Measurements from ENCODE around the gene ZBED4.

ZBED4 gene

DNA sequence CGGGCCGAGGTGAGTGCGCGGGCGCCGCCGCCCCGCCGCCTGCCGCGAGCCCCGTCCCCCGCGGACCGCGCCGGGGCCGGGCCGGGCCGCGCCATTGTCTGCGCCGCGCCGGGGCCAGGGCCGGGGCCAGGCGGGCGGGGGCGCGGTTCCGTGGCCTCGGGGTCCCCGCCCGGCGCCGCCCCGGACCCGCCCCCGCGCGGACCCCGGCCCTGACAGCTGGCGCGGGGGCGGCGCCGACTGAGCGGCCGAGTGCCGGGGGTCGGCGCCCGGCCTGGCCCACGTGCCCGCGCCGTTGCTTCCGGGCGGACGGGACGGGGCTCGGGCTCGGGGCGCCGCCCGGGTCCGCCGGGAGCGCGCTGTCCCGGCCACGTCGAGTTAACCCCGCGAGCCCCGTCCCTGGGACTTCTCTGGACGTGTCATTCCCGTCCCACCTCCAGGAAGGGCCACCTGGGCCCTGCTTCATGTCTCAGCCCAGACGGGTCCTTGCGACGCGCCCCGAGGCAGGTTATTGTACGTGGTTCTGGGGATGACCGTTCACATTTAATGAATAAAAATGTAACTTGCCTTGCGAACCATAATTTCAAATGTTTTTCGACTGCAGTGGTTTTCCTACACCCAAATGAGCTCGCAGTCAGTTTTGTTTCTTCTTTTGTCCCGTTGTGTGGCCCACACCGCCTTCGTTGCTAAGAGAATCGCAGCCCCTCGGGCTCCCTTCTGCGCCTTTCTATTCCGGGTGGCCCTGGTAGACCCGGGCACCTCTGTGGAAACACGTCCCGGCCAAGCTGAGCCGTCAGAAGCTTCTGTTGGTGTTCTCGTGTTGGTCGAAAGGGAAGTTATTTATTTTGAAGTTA is 562 bp downstream of the ZBED4 start:
- no peak for DNase-seq

DNA sequence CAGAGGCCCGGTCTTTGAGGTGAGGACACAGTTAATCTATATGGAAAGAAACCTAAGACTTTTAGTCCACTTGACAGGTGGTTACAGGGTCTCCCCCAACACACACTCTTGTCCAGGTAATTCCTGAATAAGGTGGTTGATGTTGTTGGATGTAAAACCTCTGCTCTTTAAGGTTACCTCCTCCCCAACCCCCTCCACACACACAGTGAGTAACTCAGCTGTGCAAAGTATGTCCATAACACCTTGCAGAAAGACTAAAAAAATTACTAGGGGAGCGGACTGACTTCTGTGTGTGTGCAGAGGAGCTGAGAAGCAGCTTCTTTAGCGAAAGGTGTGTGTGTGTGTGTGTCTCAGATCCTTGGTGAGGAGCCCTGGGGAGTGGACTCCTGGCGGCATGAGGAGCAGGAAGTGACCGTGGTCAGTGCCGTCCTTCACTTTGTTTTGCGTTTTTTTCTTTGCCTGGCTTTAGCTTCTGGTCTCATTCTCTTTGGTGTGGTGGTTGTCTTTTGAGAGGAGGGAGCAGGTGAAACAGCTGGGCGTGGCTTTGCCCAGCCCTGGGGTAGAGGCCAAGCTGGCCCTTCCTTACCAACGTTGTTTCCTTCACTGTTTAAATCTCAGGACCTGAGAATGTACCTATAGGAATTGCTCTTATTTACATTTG is 1.7 kb downstream of the ZBED4 start:
- DNase-seq = no peak

DNA sequence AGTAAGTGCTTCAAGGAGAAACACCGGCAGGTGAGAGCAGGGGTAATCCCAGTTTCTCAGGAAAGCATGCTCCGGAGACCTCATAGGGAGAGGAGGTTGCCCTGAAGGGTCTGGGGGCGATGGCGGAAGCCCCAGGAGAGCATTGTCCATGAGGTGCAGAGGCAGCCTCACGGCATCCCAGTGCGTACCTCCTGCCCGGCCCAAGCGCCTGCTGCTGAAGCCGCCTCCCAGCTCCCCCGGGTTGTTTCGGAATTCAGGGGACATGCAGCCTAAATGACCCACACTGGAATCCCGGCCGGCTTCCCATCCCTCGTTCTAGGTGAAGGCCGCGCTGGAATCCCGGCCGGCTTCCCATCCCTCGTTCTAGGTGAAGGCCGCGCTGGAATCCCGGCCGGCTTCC is 2.7 kb downstream of the ZBED4 start:
- no peak for DNase-seq

- no peak for DNase-seq
These were observed 3.3 kb downstream of the ZBED4 start for GRCh38 chr22:49856766-49857618.

- DNase-seq = no peak
These were observed 5.2 kb downstream of the ZBED4 start for GRCh38 chr22:49858827-49859226.

- DNase-seq = no peak
These were observed 8.2 kb downstream of the ZBED4 start for GRCh38 chr22:49861642-49862495.

DNA sequence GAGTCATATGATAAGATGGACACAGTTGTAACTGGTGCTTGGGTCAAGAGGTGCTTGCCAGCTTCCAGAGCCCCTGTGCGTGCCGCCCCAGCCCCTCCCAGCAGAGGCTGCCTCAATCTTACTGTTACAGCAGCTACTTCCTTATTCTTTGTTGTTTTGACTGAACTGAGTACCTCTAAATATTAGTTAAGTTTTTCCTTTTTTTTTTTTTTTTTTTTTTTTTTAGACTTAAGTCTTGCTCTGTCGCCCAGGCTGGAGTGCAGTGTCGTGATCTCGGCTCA is 8.8 kb downstream of the ZBED4 start:
- no peak for DNase-seq

DNA sequence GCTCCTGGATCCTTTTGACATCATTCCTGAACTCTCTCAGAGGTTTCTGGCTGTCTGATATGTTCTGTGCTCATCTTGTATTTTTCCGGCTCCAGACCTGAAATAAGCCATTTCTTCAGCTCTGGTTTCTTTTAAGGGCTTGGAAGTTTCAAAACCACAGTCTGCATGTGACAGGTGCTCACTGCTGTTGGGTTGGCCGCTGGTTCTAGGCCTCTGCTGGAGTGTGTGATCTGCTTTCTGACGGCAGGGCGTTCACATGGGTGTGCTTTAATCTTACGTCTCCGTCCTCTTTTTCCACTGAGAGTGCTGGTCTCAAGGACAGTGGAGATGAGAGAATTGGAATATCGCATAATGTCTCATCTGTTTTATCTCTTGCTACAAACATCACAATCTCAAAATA is 10.3 kb downstream of the ZBED4 start:
- DNase-seq = no peak

- no peak for DNase-seq
These were observed 11.5 kb downstream of the ZBED4 start for GRCh38 chr22:49865156-49865555.

- DNase-seq = no peak
These were observed 12.5 kb downstream of the ZBED4 start for GRCh38 chr22:49866134-49866533.

DNA sequence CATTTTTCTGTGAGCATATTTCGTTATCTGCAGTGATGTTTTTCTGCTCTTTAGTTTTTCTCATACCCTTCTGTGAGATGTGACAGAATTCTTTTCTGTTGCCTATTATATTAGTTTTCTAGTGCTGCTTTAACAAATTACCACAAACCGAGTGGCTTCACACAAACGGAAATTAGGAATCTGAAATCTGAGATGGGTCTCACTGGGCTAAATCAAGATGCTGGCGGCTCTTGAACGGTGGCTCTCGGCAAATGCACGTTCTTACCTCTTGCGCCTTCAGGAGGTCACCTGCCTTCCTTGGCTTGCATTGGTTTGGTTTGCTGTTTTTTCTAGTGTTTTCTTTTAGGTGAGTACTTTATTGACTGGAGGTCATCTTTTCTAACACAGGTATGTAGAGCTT is 13.0 kb downstream of the ZBED4 start:
- DNase-seq = no peak

DNA sequence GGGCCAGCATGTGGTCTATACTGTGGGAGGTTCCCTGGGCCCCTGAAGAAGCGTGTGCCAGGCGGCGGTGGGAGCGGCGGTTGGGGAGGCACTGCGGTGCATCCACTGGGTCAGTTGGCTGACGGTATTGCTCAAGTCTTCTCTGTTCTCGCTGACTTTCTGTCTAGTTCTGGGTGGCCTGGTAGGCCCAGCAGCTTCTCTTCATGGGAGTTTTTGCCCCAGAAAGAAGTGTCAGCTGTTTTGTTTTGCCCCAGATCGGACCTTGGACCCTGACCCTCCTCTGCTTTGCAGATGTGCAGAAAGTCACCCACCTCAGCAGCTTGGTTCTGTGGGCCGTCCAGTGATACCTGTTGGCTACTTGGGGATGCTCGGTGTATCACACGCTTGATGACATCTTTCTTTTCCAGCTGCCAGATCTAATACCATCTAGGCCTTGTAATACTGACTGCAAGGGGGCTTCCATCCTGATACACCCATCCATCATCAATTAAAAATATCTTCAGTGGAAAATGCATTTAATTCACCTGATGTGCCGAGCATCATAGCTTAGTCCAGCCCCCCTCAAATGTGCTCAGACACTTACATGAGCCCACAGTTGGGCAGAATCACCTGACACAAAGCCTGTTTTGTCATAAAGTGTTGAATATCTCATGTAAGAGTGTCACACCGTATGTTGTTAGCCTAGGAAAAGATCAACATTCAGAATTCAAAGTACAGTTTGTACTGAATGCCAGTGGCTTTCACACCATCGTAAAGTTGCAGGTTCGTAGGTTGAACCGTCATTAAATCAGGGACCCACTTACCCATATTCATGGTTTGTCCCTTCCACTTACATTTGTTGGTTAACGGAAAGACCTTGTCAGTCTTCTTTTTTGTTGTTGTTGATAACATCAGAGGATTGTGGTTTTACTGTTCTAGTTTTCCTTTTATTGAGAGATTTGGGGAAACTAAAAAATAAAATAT is 13.9 kb downstream of the ZBED4 start:
- DNase-seq = no peak

DNA sequence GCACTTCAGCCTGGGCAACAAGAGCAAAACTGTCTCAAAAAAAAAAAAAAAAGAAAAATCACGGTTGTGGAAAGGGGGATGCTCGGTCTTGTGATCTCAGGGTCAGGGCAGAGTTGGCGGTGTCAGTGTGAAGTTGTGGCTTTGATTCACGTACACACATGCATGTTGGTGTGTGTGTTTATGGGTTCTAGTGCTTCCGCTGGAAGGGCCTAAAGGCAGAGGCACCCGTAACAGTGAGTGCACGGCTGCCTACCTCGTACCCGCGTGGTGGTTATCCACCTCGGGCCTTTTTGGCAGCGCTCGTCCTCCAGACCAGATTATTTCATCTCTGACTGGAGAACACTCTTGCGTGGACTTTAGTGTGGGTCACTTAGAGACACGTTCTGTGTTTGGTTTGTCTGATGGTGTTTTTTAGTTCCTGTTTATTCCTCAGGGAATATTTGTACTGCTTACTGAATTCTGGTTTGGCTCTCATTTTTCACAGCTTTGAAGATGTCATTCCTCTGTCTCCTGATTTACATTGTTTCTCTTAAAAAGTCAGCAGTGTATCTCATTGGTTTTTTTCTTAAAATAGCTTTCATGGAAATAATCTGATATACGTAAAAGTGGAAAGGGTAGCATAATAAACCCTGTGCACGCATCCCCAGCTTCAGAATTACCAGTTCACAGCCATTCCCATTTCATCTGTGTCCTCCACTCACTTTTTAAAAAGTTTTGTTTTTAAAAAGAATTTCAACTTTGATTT is 15.6 kb downstream of the ZBED4 start:
- no peak for DNase-seq

GRCh38 chr22:49869845-49870712 is 16.4 kb downstream of the ZBED4 start:
- DNase-seq = no peak

DNA sequence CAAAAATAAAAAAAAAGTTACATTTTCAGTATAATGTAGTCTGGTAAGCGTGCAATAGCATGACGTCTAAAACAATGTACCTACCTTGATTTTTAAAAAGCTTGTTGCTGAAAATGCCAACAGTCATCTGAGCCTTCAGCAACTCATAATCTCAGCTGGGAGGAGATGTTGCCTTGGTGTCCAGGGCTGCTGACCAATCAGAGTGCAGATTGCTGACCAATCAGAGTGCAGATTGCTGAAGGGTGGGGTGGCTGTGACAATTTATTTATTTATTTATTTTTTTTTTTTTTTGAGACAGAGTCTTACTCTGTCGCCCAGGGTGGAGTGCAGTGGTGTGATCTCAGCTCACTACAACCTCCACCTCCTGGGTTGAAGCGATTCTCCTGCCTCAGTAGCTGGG is 17.8 kb downstream of the ZBED4 start:
- no peak for DNase-seq

DNA sequence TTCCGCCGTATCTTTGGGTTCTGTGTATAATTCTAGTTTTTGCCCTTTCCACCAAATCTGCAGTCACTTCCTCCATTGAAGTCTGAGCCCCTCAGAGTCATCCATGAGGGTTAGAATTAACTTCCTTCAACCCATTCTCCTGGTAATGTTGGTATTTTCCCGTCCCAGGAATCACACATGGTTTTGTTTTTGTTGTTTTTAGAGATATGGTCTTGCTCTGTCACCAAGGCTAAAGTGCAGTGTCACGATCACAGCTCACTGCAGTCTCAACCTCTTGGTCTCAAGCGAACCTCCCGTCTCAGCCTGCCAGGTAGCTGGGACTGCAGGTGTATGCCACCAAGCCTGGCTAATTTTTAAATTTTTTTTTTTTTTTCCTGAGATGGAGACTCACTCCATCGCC is 18.7 kb downstream of the ZBED4 start:
- no peak for DNase-seq

- no peak for DNase-seq
These were observed 19.7 kb downstream of the ZBED4 start for GRCh38 chr22:49873228-49873940.

DNA sequence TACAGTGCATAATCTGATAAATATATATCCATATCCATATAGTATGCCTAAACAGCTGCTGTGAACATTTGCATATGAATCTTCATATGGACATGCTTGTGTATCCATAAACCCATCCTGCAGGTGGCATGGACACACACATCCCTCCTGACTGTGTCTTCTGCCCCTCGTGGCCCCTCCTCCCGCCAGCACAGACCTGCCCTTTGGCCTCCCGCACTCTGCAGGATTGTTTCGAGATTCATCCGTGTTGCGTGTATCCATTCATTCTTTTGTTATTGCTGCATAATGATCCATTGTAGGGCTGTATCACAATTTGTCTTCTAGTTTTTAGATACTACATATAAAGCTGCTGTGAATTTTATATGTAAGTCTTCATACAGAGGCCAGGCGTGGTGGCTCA is 24.0 kb downstream of the ZBED4 start:
- no peak for DNase-seq

DNA sequence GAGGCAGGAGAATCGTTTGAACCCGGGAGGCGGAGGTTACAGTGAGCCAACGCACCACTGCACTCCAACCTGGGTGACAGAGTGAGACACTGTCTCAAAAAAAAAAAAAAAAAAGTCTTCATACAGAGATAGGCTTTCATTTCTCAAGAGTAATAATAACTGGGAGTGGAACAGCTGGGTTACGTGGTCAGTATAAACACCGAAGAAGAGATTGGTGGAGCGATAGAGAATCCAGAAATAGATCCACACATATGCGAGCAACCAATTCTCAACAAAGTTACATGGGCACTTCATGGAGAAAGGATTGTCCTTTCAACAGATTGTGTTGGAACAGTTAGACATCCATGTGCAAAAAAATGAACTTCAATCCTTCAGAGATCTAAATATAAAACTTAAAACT is 24.6 kb downstream of the ZBED4 start:
- no peak for DNase-seq
